Choroid plexus epithelial cell (primary cell): ENCODE data around the gene MVD.

Experiments
- DNase-seq: peaks from one replicate; pipeline ENCODE4 v3.0.0-alpha.2; 2010; ENCODE audit warnings: low read depth
- H3K4me3 ChIP-seq: 2 replicates; pipeline ENCODE4 v1.5.1; 2011; ENCODE audit warnings: low read depth, mild to moderate bottlenecking, control low read depth, low read length, moderate library complexity
- CTCF ChIP-seq: conservative IDR thresholded peaks from 2 replicates; pipeline ENCODE4 v1.5.1; 2011; ENCODE audit warnings: low read depth, mild to moderate bottlenecking, control low read depth, inconsistent platforms, low read length, moderate library complexity

MVD gene

GRCh38 chr16:88691924-88692560, 29.2 kb upstream of the MVD start:
- no peak for DNase-seq
- no peak for TF ChIP-seq CTCF
- H3K4me3 ChIP-seq = no peak overlapping the region

GRCh38 chr16:88691129-88691813, 28.4 kb upstream of the MVD start:
- TF ChIP-seq CTCF = no peak
- DNase-seq = no peak
- H3K4me3 ChIP-seq = no peak overlapping the region

GRCh38 chr16:88690341-88691128, 27.6 kb upstream of the MVD start:
- no peak for DNase-seq
- no peak for TF ChIP-seq CTCF
- no peak overlapping the region for H3K4me3 ChIP-seq

- no peak overlapping the region for H3K4me3 ChIP-seq
- TF ChIP-seq CTCF = no peak
- no peak for DNase-seq
Measured at GRCh38 chr16:88688013-88688778, 25.3 kb upstream of the MVD start.

GRCh38 chr16:88687676-88688012, 24.8 kb upstream of the MVD start:
- no peak for DNase-seq
- H3K4me3 ChIP-seq = no peak overlapping the region
- no peak for TF ChIP-seq CTCF

GRCh38 chr16:88687254-88687576, 24.3 kb upstream of the MVD start:
- TF ChIP-seq CTCF = no peak
- no peak overlapping the region for H3K4me3 ChIP-seq
- no peak for DNase-seq
